ENCODE results near the gene SQSTM1. TPM values are rescaled to one million over a fixed set of nuclear protein-coding genes. Genes with fewer than 3 reads are reported as not detected.

SQSTM1 gene
- total and polyA plus RNA-seq, 2 donors (not counting 1 experiment from before 2014, with no cell fraction given) = 72.2 to 400 TPM

DNA sequence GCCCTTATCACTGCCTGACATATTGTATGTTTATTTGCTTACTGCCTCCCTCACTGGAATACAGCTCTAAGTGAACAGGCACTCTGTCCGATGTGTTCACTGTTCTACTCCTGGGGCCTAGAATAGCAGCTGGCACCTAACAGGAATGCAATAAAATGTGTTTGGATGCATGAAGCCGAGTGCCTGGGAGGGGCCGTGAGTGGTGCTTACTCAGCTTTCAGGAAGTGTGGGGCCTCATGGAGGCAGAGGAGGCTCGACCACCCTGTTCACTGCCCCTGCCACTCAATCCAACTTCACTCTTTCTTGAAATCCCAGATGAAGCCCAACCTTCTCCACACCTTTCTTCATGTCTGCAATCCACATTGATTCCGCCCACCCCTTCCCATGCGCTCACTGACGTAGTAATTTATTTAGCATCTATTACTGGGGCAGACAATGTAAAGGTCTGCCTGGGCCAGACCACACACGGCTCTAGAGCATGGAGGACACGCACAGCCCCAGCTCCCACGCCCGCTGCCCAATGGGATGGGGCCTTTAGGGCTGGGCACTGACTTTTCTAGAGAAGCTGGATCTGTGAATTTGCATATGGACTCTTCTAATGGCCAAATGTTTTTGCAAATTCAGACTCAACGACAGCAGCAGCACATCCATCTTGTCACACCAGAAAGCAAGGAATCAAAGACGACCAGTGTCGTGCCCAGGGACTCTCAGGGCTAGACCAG is 65.6 kb downstream of the SQSTM1 start:
- H3K4me3 Mint-ChIP-seq = no peak overlapping the region
- no peaks in the 10 kb centered on the region for H3K27me3 ChIP-seq (replicated peaks in 1 of 4; ENCODE audit: control extremely low read depth in 1 of 4, control insufficient read depth in 3 of 4, insufficient read depth in 4 of 4, low read length in 3 of 4)
- H2AFZ ChIP-seq (ENCODE audit: insufficient read depth, low read depth, low read length, poor library complexity, severe bottlenecking) = no peak overlapping the region
- H3K36me3 ChIP-seq (replicated peaks in 1 of 2; ENCODE audit: control extremely low read depth in 1 of 2, control insufficient read depth in 1 of 2, extremely low read depth in 1 of 2, insufficient read depth in 2 of 2, low read length in 1 of 2) = peaks cover 8 to 67% of the 10 kb centered on the region in 2 experiments
- intact Hi-C loops (cut with micrococcal nuclease) = no loop called here
- peaks cover 2 to 21% (median 13%) of the 10 kb centered on the region in 3 donors for H3K9me3 ChIP-seq (ENCODE audit: control extremely low read depth in 1 of 3, control insufficient read depth in 2 of 3, insufficient read depth in 1 of 3, low read length in 2 of 3)
- ChIA-PET POLR2A (no interaction called here), CTCF (no interaction called here)
- 92% methylated on average over 11 of the region's 14 CpGs for WGBS (ENCODE audit: insufficient coverage)
- no peaks in the 10 kb centered on the region for H3K4me1 ChIP-seq (ENCODE audit: control insufficient read depth in 2 of 2, insufficient read depth in 2 of 2, low read length in 2 of 2)
- no peaks in the 10 kb centered on the region for H4K20me1 ChIP-seq (ENCODE audit: control insufficient read depth, insufficient read depth, low read length, poor library complexity, severe bottlenecking)
- H3K4me2 ChIP-seq (replicated peaks; ENCODE audit: low read depth, low read length, poor library complexity, severe bottlenecking) = no peak overlapping the region
- H3K27me3 Mint-ChIP-seq = no peaks in the 10 kb centered on the region
- no peak overlapping the region for H3K9ac ChIP-seq (ENCODE audit: low read length)
- no peak overlapping the region for H3K27ac Mint-ChIP-seq
- H3K27ac ChIP-seq (ENCODE audit: low read length in 2 of 2) = no peak overlapping the region
- DNase-seq = no peak
- H3K4me3 ChIP-seq (ENCODE audit: control extremely low read depth in 1 of 5, extremely low read depth in 1 of 5, insufficient read depth in 1 of 5, low read depth in 2 of 5, low read length in 4 of 5) = no peak overlapping the region
- TF ChIP-seq EZH2 (IDR thresholded peaks at IDR 0.05; ENCODE audit: borderline replicate concordance, insufficient read depth, low read depth, low read length, poor library complexity, severe bottlenecking) = no peak
- TF ChIP-seq, protein P1, sequence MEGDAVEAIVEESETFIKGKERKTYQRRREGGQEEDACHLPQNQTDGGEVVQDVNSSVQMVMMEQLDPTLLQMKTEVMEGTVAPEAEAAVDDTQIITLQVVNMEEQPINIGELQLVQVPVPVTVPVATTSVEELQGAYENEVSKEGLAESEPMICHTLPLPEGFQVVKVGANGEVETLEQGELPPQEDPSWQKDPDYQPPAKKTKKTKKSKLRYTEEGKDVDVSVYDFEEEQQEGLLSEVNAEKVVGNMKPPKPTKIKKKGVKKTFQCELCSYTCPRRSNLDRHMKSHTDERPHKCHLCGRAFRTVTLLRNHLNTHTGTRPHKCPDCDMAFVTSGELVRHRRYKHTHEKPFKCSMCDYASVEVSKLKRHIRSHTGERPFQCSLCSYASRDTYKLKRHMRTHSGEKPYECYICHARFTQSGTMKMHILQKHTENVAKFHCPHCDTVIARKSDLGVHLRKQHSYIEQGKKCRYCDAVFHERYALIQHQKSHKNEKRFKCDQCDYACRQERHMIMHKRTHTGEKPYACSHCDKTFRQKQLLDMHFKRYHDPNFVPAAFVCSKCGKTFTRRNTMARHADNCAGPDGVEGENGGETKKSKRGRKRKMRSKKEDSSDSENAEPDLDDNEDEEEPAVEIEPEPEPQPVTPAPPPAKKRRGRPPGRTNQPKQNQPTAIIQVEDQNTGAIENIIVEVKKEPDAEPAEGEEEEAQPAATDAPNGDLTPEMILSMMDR (IDR thresholded peaks at IDR 0.05) = no peak
- no peak for ATAC-seq (ENCODE audit: low read depth)
- no peaks in the 10 kb centered on the region for H3K4me1 Mint-ChIP-seq
- peaks cover 4% of the 10 kb centered on the region for H3K9me3 Mint-ChIP-seq (ENCODE audit: insufficient read depth)
- no peaks in the 10 kb centered on the region for H3K79me2 ChIP-seq (ENCODE audit: control insufficient read depth, insufficient read depth, low read length)

DNA sequence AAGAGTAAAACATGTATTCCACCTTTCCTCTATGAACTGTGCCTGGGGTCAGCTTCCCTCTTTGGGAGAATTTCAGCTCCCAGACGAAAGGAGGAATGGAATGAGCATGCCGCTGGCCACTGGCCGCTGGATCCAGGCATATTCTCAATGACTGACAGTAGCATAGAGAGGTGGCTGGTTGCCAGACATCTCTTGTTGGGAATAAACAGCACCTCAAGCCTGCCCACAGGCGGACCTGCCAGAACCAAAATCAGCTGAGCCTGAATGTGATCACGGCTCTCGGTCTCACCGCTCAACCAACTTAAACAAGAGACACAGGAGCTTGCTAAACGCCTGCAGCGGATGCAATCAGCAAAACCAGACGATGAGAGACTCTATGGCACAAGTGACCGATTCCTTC is 66.4 kb downstream of the SQSTM1 start:
- no peaks in the 10 kb centered on the region for H3K27me3 Mint-ChIP-seq
- Histone ChIP-seq H4K20me1 (ENCODE audit: control insufficient read depth, insufficient read depth, low read length, poor library complexity, severe bottlenecking) (no peaks in the 10 kb centered on the region), H3K36me3 (replicated peaks in 1 of 2; ENCODE audit: control extremely low read depth in 1 of 2, control insufficient read depth in 1 of 2, extremely low read depth in 1 of 2, insufficient read depth in 2 of 2, low read length in 1 of 2) (peaks cover 8 to 74% of the 10 kb centered on the region in 2 experiments), H3K27me3 (replicated peaks in 1 of 4; ENCODE audit: control extremely low read depth in 1 of 4, control insufficient read depth in 3 of 4, insufficient read depth in 4 of 4, low read length in 3 of 4) (no peaks in the 10 kb centered on the region), H3K9ac (ENCODE audit: low read length) (no peak overlapping the region), H2AFZ (ENCODE audit: insufficient read depth, low read depth, low read length, poor library complexity, severe bottlenecking) (no peak overlapping the region), H3K79me2 (ENCODE audit: control insufficient read depth, insufficient read depth, low read length) (no peaks in the 10 kb centered on the region), H3K27ac (ENCODE audit: low read length in 2 of 2) (no peak overlapping the region), H3K4me3 (ENCODE audit: control extremely low read depth in 1 of 5, extremely low read depth in 1 of 5, insufficient read depth in 1 of 5, low read depth in 2 of 5, low read length in 4 of 5) (no peak overlapping the region), H3K4me1 (ENCODE audit: control insufficient read depth in 2 of 2, insufficient read depth in 2 of 2, low read length in 2 of 2) (no peaks in the 10 kb centered on the region), H3K4me2 (replicated peaks; ENCODE audit: low read depth, low read length, poor library complexity, severe bottlenecking) (no peak overlapping the region), H3K9me3 (ENCODE audit: control extremely low read depth in 1 of 3, control insufficient read depth in 2 of 3, insufficient read depth in 1 of 3, low read length in 2 of 3) (peaks cover 2 to 19% (median 13%) of the 10 kb centered on the region in 3 donors)
- H3K9me3 Mint-ChIP-seq (ENCODE audit: insufficient read depth) = peaks cover 4% of the 10 kb centered on the region
- H3K27ac Mint-ChIP-seq = no peak overlapping the region
- WGBS (ENCODE audit: insufficient coverage) = 97% methylated on average over 11 of the region's 11 CpGs
- CTCF ChIA-PET = no interaction called here
- no peak overlapping the region for H3K4me3 Mint-ChIP-seq
- H3K4me1 Mint-ChIP-seq = no peaks in the 10 kb centered on the region
- ATAC-seq (ENCODE audit: low read depth) (no peak), DNase-seq (no peak)
- POLR2A ChIA-PET = no interaction called here
- intact Hi-C loops (cut with micrococcal nuclease) = no loop called here
- TF ChIP-seq, protein P1 (IDR thresholded peaks at IDR 0.05) = no peak
- no peak for TF ChIP-seq EZH2 (IDR thresholded peaks at IDR 0.05; ENCODE audit: borderline replicate concordance, insufficient read depth, low read depth, low read length, poor library complexity, severe bottlenecking)

All from B cell (primary cell).